ENCODE data around the gene KRT17. TPM values are rescaled to one million over a fixed set of nuclear protein-coding genes. Genes with fewer than 3 reads are reported as not detected.

The KRT17 gene
- total RNA-seq, result not detected

DNA sequence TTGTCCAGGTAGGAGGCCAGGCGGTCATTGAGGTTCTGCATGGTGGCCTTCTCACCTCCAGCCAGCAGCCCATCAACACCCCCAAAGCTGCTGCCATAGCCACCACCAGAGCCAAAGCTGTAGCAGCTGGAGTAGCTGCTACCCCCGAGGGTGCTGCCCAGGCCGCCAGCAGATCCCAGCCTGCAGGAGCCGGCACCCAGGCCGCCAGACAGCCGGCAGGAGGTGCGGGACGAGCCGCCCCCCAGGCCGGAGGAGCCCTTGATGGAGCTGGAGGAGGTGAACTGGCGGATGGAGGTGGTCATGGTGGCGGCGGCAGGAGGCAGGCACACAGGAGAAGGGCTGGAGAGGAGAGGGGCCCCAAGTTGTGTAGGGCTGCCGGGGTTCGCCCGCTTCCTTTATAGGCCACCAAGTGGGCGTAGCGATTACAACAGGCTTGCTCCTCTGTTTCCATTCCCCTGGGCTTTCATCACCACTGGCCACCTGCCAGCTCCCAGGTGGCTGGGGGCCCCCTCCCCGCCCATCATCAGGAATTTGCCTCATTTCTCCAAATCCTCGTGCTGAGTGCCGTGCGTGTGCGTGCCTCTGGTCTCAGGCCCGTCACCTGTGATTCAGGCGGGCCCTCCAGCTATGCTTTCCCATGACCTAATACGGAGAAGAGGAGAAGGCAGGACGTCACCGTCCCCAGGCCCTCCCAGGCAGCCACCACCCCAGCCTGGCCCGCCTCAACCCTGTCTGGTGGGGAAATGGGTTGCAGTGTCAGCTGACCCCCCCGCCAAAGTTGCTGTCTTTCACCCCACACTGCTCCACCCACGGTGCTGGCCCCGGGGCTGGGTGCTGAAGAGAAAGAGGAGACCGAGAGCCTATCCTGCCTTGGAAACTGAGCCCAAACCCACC lies at the start of gene KRT17:
Gene KRT17 (minus strand): TSS at position 368 of the 894 bp plus-strand sequence. CDS start 66 bp downstream, at position 302.
- H3K27ac Mint-ChIP-seq, result no peak within 1 kb of the TSS
- CTCF ChIA-PET, result interaction anchor here (1.0 to 1.6 kb wide), 2 partner anchors 24 to 75 kb away, joined by 3 to 4 read pairs; no protein-coding TSS in a partner anchor
- POLR2A ChIA-PET, result no interaction called here
- H3K4me3 Mint-ChIP-seq, result no peak within 1 kb of the TSS
- H3K27me3 Mint-ChIP-seq, result no peaks in the 10 kb centered on the region
- TF ChIP-seq, protein P1, sequence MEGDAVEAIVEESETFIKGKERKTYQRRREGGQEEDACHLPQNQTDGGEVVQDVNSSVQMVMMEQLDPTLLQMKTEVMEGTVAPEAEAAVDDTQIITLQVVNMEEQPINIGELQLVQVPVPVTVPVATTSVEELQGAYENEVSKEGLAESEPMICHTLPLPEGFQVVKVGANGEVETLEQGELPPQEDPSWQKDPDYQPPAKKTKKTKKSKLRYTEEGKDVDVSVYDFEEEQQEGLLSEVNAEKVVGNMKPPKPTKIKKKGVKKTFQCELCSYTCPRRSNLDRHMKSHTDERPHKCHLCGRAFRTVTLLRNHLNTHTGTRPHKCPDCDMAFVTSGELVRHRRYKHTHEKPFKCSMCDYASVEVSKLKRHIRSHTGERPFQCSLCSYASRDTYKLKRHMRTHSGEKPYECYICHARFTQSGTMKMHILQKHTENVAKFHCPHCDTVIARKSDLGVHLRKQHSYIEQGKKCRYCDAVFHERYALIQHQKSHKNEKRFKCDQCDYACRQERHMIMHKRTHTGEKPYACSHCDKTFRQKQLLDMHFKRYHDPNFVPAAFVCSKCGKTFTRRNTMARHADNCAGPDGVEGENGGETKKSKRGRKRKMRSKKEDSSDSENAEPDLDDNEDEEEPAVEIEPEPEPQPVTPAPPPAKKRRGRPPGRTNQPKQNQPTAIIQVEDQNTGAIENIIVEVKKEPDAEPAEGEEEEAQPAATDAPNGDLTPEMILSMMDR (IDR thresholded peaks at IDR 0.05), result no peak
- intact Hi-C loops (cut with micrococcal nuclease), result no loop called here
- no peaks in the 10 kb centered on the region for H3K4me1 Mint-ChIP-seq (ENCODE audit: low read depth)
- ATAC-seq (no peak), DNase-seq (no peak)
- no peaks in the 10 kb centered on the region for H3K9me3 Mint-ChIP-seq
- no peaks in the 10 kb centered on the region for H3K36me3 Mint-ChIP-seq (ENCODE audit: low read depth)

DNA sequence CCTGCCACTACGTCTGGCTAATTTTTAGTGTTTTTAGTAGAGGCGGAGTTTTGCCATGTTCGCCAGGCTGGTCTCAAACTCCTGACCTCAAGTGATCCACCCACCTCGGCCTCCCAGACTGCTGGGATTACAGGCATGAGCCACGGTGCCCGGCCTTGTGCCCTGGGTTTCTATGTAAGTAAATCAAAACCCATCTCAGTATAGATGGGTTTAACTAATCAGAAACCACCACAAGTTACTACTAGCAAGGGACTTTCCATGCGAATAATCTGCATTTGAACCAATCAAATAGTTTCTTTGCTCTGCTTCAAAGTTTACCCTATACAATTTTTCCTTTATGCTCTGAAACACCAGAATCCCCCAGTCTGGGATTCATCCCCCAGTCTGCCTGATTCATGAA lies 47.8 kb upstream of the KRT17 start:
- POLR2A ChIA-PET, result no interaction called here
- DNase-seq, result no peak
- H3K36me3 Mint-ChIP-seq (ENCODE audit: low read depth), result no peaks in the 10 kb centered on the region
- no peaks in the 10 kb centered on the region for H3K9me3 Mint-ChIP-seq
- H3K4me3 Mint-ChIP-seq, result no peak overlapping the region
- CTCF ChIA-PET, result no interaction called here
- H3K4me1 Mint-ChIP-seq (ENCODE audit: low read depth), result peaks cover 41% of the 10 kb centered on the region
- ATAC-seq, result peak; percentile 35
- H3K27ac Mint-ChIP-seq, result no peak overlapping the region
- intact Hi-C loops (cut with micrococcal nuclease), result no loop called here
- TF ChIP-seq, protein P1 (IDR thresholded peaks at IDR 0.05), result no peak
- H3K27me3 Mint-ChIP-seq, result no peaks in the 10 kb centered on the region

DNA sequence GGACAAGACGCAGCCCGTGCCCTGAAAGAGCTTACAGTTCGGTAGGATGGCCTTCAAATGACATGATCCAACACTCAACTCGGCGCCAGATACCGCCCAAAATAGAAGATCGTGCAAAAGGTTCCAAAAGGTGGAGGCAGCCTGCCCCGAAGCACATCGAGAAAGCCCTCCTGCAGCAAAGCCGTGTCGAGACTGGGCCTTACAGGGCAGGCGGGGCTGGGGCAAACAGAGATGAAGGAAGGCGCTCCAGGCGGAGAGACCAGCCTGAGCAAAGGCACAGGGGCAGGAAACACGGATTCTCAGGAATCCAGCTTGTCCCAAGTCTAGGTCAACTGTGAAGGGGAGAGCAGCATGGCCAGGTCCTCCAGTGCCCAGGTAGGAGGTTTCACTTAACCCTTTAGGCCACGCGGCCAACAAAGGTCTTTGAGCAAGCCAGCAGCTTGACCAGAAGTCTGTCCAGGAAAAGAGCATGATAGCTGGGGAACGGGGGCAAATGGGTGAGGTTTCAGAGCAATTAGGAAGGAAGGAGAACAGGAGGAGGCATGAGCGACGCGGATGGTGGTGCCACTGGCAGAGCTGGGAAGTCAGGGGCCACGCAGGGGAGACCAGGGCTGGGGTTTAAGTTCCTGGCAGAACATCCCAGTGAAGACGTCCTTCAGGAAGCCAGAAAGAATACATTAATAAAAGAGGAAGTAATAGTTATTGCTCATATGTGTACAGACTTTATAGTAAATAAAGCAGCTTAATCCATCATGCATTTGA lies 43.1 kb upstream of the KRT17 start:
- intact Hi-C loops (cut with micrococcal nuclease), result no loop called here
- ChIA-PET POLR2A (interaction anchor here (0.9 to 8.3 kb wide), 4 partner anchors 12 to 144 kb away, joined by 3 to 104 read pairs (median 28); partner anchors contain the start of genes EIF1 and P3H4), CTCF (interaction anchor here (0.6 to 10.9 kb wide), 10 partner anchors 11 to 1385 kb away, joined by 3 to 435 read pairs (median 14); partner anchors contain the start of gene EIF1)
- no peaks in the 10 kb centered on the region for H3K36me3 Mint-ChIP-seq (ENCODE audit: low read depth)
- peaks cover 35% of the 10 kb centered on the region for H3K4me1 Mint-ChIP-seq (ENCODE audit: low read depth)
- ATAC-seq (no peak), DNase-seq (no peak)
- H3K27ac Mint-ChIP-seq, result peak overlapping the region; percentile 100
- TF ChIP-seq, protein P1 (IDR thresholded peaks at IDR 0.05), result no peak
- peak overlapping the region; percentile 81 for H3K4me3 Mint-ChIP-seq
- H3K27me3 Mint-ChIP-seq, result peaks cover 1% of the 10 kb centered on the region
- H3K9me3 Mint-ChIP-seq, result no peaks in the 10 kb centered on the region

DNA sequence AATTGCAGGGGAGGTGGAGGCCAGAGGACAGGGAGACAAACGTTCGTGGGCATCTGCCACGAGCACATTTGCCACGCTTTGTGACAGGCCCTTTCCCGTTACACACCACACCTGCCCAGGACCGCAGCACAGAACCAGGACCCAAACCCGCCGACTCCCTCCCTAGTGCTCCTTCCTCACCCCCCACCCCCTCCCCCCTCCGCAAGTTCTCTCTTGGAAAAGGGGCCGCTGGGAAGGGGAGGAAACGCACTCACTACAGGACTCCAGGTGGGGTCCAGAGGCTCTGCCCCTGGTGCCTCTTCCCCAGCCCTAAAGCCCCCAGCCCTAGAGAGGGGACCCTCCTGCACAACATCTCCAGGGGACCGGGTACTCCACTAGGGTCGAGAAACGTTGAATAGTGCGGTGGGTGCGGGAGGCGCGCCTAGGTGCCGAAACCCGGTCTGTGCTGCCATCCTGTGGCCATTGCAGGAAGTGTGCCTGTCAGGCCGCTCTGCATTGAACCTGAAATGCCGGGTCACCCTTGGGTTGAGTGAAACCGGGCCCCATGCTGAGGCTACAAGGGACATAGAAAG lies 42.4 kb upstream of the KRT17 start:
- H3K4me1 Mint-ChIP-seq (ENCODE audit: low read depth), result peaks cover 33% of the 10 kb centered on the region
- CTCF ChIA-PET, result interaction anchor here (0.9 to 10.9 kb wide), 15 partner anchors 11 to 1057 kb away, joined by 3 to 435 read pairs (median 4); partner anchors contain the start of genes EIF1, KLHL11 and KRT12
- peak overlapping the region; percentile 100 for H3K27ac Mint-ChIP-seq
- H3K36me3 Mint-ChIP-seq (ENCODE audit: low read depth), result no peaks in the 10 kb centered on the region
- ATAC-seq (peak; percentile 64), DNase-seq (peak; percentile 96)
- TF ChIP-seq, protein P1 (IDR thresholded peaks at IDR 0.05), result peak; percentile 81
- POLR2A ChIA-PET, result interaction anchor here (0.7 to 8.3 kb wide), 6 partner anchors 13 to 145 kb away, joined by 3 to 104 read pairs (median 4); partner anchors contain the start of genes EIF1 and P3H4
- peak overlapping the region; percentile 81 for H3K4me3 Mint-ChIP-seq
- intact Hi-C loops (cut with micrococcal nuclease), result no loop called here
- peaks cover 1% of the 10 kb centered on the region for H3K27me3 Mint-ChIP-seq
- no peaks in the 10 kb centered on the region for H3K9me3 Mint-ChIP-seq
